ACC112 (cell line): ENCODE results near the gene ENDOD1.

ENCODE experiments used
- H2AFZ ChIP-seq: fragments of 200-600 bp; sonication (generic); one replicate; pipeline ENCODE4 v1.6.0; 2017; ENCODE audit warnings: antibody characterized with exemption, low read length; ENCODE audit not compliant: unreplicated experiment
- H3K27ac ChIP-seq: fragments of 200-600 bp; sonication (generic); 2 replicates; pipeline ENCODE4 v1.5.1; 2014; ENCODE audit warnings: low read depth, mild to moderate bottlenecking, antibody characterized with exemption, low read length, moderate library complexity
- H3K27me3 ChIP-seq: fragments of 200-600 bp; sonication (generic); 2 replicates; pipeline ENCODE4 v1.6.1; 2014; ENCODE audit warnings: mild to moderate bottlenecking, antibody characterized with exemption, low read length, moderate library complexity, mixed read lengths; ENCODE audit not compliant: insufficient read depth
- H3K36me3 ChIP-seq: fragments of 200-600 bp; sonication (generic); 2 replicates; pipeline ENCODE4 v1.6.1; 2016; ENCODE audit warnings: mild to moderate bottlenecking, antibody characterized with exemption, low read length, moderate library complexity, mixed read lengths; ENCODE audit not compliant: insufficient read depth
- H3K4me1 ChIP-seq: fragments of 200-600 bp; sonication (generic); one replicate; pipeline ENCODE4 v1.6.1; 2016; ENCODE audit warnings: low read length, mixed read lengths; ENCODE audit not compliant: insufficient read depth, unreplicated experiment, control insufficient read depth
- H3K4me3 ChIP-seq: fragments of 200-600 bp; sonication (generic); 2 replicates; pipeline ENCODE4 v1.5.1; 2014; ENCODE audit warnings: mild to moderate bottlenecking, low read depth, low read length
- H3K79me2 ChIP-seq: fragments of 200-600 bp; sonication (generic); one replicate; pipeline ENCODE4 v1.6.0; 2016; ENCODE audit warnings: low read length; ENCODE audit not compliant: control insufficient read depth, unreplicated experiment, insufficient read depth

The ENDOD1 gene

GRCh38 chr11:95175818-95176380, 86.3 kb downstream of the ENDOD1 start:
- Histone ChIP-seq H3K27me3 (no peaks in the 10 kb centered on the region), H3K27ac (no peak overlapping the region), H3K79me2 (no peaks in the 10 kb centered on the region), H3K4me1 (no peaks in the 10 kb centered on the region), H3K4me3 (no peak overlapping the region), H2AFZ (no peak overlapping the region), H3K36me3 (no peaks in the 10 kb centered on the region)
